ENCODE results near the gene LSM2. TPM values are rescaled to one million over a fixed set of nuclear protein-coding genes. Genes with fewer than 3 reads are reported as not detected.

The LSM2 gene
- total and polyA plus RNA-seq, 2 donors from 2014 or later = 41.6 to 70.6 TPM

DNA sequence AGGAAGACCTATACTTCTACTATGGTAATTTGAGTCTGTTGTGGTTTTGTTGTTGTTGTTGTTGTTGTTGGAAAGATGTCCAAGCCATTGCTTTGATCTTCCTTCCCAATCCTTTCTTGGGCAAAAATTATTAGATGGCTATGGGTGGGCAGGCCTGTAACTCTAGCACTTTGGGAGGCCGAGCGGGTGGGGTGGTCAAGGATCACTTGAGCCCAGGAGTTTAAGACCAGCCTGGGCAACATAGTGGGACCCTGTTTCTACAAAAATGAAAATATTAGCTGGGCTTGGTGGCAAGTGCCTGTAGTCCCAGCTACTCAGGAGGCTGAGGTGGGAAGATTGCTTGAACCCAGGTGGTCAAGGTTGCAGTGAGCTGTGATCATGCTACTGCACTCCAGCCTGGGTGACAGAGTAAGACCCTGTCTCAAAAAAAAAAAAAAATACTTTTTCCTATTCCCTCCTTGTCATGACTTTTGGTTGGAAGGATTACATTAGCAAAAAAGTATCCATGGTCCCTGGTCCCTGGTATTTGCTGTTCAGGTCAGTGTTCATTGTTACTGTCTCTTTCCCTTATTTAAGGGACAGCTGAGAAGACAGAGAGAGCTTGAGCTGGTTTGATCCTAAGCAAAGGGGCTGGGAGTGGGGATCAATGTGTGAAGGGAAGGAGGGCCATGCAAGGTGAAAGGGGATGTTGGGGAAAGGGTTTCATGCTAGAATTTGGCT lies 44.2 kb upstream of the LSM2 start:
- Histone ChIP-seq H3K9ac (ENCODE audit: low read length in 3 of 3) (no peak overlapping the region), H3K4me3 (ENCODE audit: low read length in 3 of 3) (no peak overlapping the region), H3K4me1 (ENCODE audit: control insufficient read depth in 2 of 3, insufficient read depth in 2 of 3, low read depth in 1 of 3, low read length in 3 of 3) (no peaks in the 10 kb centered on the region), H3K27me3 (ENCODE audit: control insufficient read depth, insufficient read depth, low read length) (no peaks in the 10 kb centered on the region), H3K27ac (ENCODE audit: low read depth in 2 of 2, low read length in 2 of 2) (no peak overlapping the region), H3K36me3 (ENCODE audit: control insufficient read depth in 2 of 3, insufficient read depth in 3 of 3, low read length in 3 of 3) (no peaks in the 10 kb centered on the region), H3K9me3 (ENCODE audit: control insufficient read depth in 2 of 3, insufficient read depth in 1 of 3, low read length in 3 of 3) (no peaks in the 10 kb centered on the region)
- FAIRE-seq (no peak), DNase-seq (no peak)
- intact Hi-C loops (cut with DNase I) = no loop called here
- TF ChIP-seq, protein P1, sequence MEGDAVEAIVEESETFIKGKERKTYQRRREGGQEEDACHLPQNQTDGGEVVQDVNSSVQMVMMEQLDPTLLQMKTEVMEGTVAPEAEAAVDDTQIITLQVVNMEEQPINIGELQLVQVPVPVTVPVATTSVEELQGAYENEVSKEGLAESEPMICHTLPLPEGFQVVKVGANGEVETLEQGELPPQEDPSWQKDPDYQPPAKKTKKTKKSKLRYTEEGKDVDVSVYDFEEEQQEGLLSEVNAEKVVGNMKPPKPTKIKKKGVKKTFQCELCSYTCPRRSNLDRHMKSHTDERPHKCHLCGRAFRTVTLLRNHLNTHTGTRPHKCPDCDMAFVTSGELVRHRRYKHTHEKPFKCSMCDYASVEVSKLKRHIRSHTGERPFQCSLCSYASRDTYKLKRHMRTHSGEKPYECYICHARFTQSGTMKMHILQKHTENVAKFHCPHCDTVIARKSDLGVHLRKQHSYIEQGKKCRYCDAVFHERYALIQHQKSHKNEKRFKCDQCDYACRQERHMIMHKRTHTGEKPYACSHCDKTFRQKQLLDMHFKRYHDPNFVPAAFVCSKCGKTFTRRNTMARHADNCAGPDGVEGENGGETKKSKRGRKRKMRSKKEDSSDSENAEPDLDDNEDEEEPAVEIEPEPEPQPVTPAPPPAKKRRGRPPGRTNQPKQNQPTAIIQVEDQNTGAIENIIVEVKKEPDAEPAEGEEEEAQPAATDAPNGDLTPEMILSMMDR (IDR thresholded peaks at IDR 0.05; ENCODE audit: borderline replicate concordance, extremely low read depth, insufficient read depth) = no peak

- Histone ChIP-seq H3K27me3 (ENCODE audit: control insufficient read depth, insufficient read depth, low read length) (no peaks in the 10 kb centered on the region), H3K27ac (ENCODE audit: low read depth in 2 of 2, low read length in 2 of 2) (no peak overlapping the region), H3K9ac (ENCODE audit: low read length in 3 of 3) (no peak overlapping the region), H3K4me3 (ENCODE audit: low read length in 3 of 3) (no peak overlapping the region), H3K9me3 (ENCODE audit: control insufficient read depth in 2 of 3, insufficient read depth in 1 of 3, low read length in 3 of 3) (no peaks in the 10 kb centered on the region), H3K36me3 (ENCODE audit: control insufficient read depth in 2 of 3, insufficient read depth in 3 of 3, low read length in 3 of 3) (no peaks in the 10 kb centered on the region), H3K4me1 (ENCODE audit: control insufficient read depth in 2 of 3, insufficient read depth in 2 of 3, low read depth in 1 of 3, low read length in 3 of 3) (no peaks in the 10 kb centered on the region)
- TF ChIP-seq, protein P1 (IDR thresholded peaks at IDR 0.05; ENCODE audit: borderline replicate concordance, extremely low read depth, insufficient read depth) = no peak
- intact Hi-C loops (cut with DNase I) = no loop called here
- DNase-seq = no peak
- FAIRE-seq = no peak
Observed at GRCh38 chr6:31847276-31847978, 40.7 kb upstream of the LSM2 start.

GRCh38 chr6:31844507-31844906 lies 37.7 kb upstream of the LSM2 start:
- TF ChIP-seq, protein P1 (IDR thresholded peaks at IDR 0.05; ENCODE audit: borderline replicate concordance, extremely low read depth, insufficient read depth) = no peak
- FAIRE-seq (no peak), DNase-seq (peak in 1 of 5 donors; percentile 8)
- Histone ChIP-seq H3K9ac (ENCODE audit: low read length in 3 of 3) (no peak overlapping the region), H3K36me3 (ENCODE audit: control insufficient read depth in 2 of 3, insufficient read depth in 3 of 3, low read length in 3 of 3) (peaks cover 0 to 7% (median 4%) of the 10 kb centered on the region in 3 donors), H3K4me1 (ENCODE audit: control insufficient read depth in 2 of 3, insufficient read depth in 2 of 3, low read depth in 1 of 3, low read length in 3 of 3) (no peaks in the 10 kb centered on the region), H3K27me3 (ENCODE audit: control insufficient read depth, insufficient read depth, low read length) (no peaks in the 10 kb centered on the region), H3K4me3 (ENCODE audit: low read length in 3 of 3) (no peak overlapping the region), H3K27ac (ENCODE audit: low read depth in 2 of 2, low read length in 2 of 2) (no peak overlapping the region), H3K9me3 (ENCODE audit: control insufficient read depth in 2 of 3, insufficient read depth in 1 of 3, low read length in 3 of 3) (no peaks in the 10 kb centered on the region)
- intact Hi-C loops (cut with DNase I) = no loop called here

All from kidney (tissue), 14 donors.